IPS-18a (cell line): ENCODE data around the gene HSPA5.
"Not testable (repeated sequence)": the region's sequence is repeated elsewhere in the genome, so short reads cannot be mapped to it uniquely, and the experiment has no call there.

ENCODE experiments used
- H3K27ac ChIP-seq: one replicate; pipeline ENCODE4 v1.5.1; 2013; ENCODE audit warnings: low read length
- H3K27me3 ChIP-seq: one replicate; pipeline ENCODE4 v1.6.1; 2013; ENCODE audit warnings: mild to moderate bottlenecking, low read length; ENCODE audit not compliant: control insufficient read depth, insufficient read depth
- H3K36me3 ChIP-seq: one replicate; pipeline ENCODE4 v1.6.1; 2013; ENCODE audit warnings: low read depth, low read length; ENCODE audit not compliant: control insufficient read depth
- H3K4me1 ChIP-seq: one replicate; pipeline ENCODE4 v1.6.1; 2013; ENCODE audit warnings: low read depth, low read length; ENCODE audit not compliant: control insufficient read depth
- H3K4me3 ChIP-seq: one replicate; pipeline ENCODE4 v1.5.1; 2013; ENCODE audit warnings: low read length
- H3K9ac ChIP-seq: one replicate; pipeline ENCODE4 v1.6.1; 2013; ENCODE audit warnings: mild to moderate bottlenecking, low read length, moderate library complexity
- H3K9me3 ChIP-seq: one replicate; pipeline ENCODE4 v1.6.1; 2013; ENCODE audit warnings: low read depth, low read length; ENCODE audit not compliant: control insufficient read depth

The HSPA5 gene

DNA sequence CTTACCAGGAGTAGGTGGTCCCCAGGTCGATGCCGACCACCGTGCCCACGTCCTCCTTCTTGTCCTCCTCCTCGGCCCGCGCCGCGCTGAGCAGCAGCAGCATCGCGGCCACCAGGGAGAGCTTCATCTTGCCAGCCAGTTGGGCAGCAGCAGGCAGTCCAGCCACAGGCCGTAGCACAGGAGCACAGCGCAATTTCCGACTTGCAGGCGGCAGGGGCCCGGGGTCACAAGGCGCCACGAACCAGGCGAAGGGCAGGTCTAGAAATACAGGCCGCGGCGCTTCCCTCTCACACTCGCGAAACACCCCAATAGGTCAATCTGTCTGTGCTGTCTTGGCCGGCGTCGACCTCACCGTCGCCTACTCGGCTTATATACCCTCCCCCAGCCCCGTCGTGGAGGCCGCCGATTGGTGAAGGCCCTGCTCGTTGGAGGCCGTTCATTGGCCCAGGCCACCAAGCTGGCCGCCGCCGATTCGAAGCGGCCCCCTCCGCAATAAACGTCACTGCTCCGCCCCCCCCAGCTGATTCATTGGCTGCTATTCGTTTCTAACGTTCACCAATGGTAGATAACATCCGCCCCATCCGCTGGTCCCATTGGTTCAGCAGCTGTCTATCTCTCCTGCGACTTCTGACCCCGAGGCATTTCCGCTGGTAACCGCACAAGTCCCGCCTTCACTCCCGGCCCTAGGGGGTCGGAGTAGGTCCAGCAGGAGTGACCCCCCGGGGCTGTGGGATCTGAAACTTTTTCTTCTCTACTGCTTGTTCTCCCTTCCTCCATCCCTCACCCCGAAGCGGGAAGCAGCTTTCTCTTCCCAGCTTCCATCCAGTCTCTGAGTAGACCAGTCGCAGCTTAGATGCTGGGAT lies at the start of gene HSPA5:
Gene HSPA5 (minus strand): TSS at position 344 of the 863 bp plus-strand sequence. CDS start 217 bp downstream, at position 127.
- H3K4me1 ChIP-seq, result peaks cover 12% of the 10 kb centered on the region

DNA sequence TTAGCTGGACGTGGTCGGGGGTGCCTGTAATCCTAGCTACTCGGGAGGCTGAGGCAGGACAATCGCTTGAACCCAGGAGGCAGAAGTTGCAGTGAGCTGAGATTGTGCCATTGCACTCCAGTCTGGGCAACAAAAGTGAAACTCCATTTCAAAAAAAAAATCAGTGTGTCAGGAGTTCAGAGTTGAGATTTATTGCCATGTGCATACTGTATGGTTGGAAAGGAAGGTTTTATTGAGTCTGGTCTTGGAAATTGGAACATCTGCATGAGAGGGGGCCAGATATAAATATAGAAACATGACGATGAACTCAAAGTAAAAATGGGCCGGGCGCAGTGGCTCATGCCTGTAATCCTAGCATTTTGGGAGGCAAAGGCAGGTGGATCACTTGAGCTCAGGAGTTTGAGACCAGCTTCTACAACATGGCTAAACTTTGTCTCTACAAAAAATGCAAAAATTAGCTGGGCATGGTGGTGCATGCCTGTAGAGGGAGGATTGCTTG lies 45.8 kb upstream of the HSPA5 start:
- not testable (repeated sequence) for H3K36me3 ChIP-seq, H3K27me3 ChIP-seq

More for the DNA sequence above, at the start of gene HSPA5:
- Histone ChIP-seq H3K27me3 (no peaks in the 10 kb centered on the region), H3K4me3 (peak within 1 kb of the TSS; percentile 100), H3K9ac (peak within 1 kb of the TSS; percentile 93), H3K9me3 (no peaks in the 10 kb centered on the region), H3K27ac (peak within 1 kb of the TSS; percentile 83), H3K36me3 (peaks cover 35% of the 10 kb centered on the region)

DNA sequence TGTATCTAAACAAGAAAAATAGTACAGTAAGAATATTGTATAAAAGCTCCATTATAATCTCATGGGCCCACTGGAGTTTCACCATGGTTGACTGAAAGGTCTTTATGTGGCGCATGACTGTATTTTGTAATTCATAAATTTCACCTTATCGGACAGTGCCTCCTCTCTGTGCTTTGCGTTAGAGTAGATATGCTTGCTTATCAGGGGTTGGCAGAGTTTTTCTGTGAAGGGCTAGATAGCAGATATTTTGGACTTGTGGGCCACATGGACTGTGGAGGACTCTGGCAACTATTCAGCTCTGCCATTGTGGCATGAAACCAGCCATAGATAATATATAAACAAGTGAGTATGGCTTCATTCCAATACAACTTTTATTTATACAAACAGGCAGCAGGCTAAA lies 43.7 kb upstream of the HSPA5 start:
- no peaks in the 10 kb centered on the region for H3K9me3 ChIP-seq
- no peaks in the 10 kb centered on the region for H3K36me3 ChIP-seq
- no peak overlapping the region for H3K4me3 ChIP-seq
- no peak overlapping the region for H3K9ac ChIP-seq
- H3K27me3 ChIP-seq, result no peaks in the 10 kb centered on the region
- no peak overlapping the region for H3K27ac ChIP-seq
- no peaks in the 10 kb centered on the region for H3K4me1 ChIP-seq

More for the DNA sequence above, 45.8 kb upstream of the HSPA5 start:
- H3K4me3 ChIP-seq, H3K27ac ChIP-seq, H3K4me1 ChIP-seq, H3K9me3 ChIP-seq, H3K9ac ChIP-seq: not testable (repeated sequence)

DNA sequence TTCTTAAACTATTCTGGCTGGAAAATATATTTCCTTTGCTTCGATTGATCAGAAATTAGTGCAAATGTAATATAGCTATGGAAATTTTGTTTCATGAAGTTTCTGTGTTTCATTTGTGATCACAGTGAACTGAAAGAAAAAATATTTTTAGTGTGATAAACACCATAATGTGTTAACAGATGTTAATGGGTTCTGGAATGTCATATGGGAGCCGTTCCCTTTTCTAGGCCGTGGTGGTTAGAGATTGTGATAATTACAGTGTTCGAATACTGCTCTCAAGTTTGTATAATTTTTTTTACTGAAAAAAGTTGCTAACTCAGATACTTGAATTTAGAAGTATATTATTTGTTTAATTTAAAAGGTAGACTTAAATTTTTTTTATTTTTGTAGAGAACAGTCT lies 39.8 kb upstream of the HSPA5 start:
- H3K27ac ChIP-seq, result no peak overlapping the region
- H3K9me3 ChIP-seq, result no peaks in the 10 kb centered on the region
- no peaks in the 10 kb centered on the region for H3K36me3 ChIP-seq
- H3K4me1 ChIP-seq, result no peaks in the 10 kb centered on the region
- no peak overlapping the region for H3K4me3 ChIP-seq
- H3K27me3 ChIP-seq, result no peaks in the 10 kb centered on the region
- no peak overlapping the region for H3K9ac ChIP-seq

DNA sequence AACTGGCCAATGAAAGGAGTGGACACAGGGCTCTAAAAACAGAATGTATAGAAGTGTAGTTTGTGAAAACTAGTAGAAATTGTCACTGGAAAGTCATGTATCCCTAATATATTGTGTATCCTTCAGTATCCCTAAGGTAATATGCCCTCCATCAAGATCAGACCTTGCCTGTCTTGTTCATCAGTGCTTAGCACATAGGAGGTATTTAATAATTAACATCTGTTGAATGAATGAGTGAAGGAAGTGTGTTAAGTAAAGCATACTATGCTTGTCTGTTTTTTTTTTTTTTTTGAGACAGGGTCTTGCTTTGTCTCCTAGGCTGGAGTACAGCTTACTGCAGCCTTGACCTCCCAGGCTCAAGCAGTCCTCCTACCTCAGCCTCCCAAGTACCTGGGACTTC lies 36.3 kb upstream of the HSPA5 start:
- Histone ChIP-seq H3K4me1 (peaks cover 5% of the 10 kb centered on the region), H3K27me3 (no peaks in the 10 kb centered on the region), H3K36me3 (no peaks in the 10 kb centered on the region), H3K9ac (no peak overlapping the region), H3K27ac (no peak overlapping the region), H3K9me3 (no peaks in the 10 kb centered on the region), H3K4me3 (no peak overlapping the region)

DNA sequence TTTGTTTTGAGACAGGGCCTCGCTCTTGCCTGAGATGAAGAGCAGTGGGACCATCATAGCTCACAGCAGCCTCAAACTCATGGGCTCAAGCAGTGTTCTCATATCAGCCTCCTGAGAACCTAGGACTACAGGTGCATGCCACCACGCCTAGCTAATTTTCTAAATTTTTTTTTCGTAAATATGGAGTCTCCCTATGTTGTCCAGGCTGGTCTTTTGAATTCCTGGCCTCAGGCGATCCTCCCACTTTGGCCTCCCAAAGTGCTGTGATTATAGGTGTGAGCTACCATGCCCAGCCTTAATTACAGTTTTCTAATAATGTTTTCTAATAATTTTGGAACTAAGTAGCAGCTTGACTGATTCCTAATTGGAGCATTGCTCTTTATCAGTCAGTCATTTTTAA lies 35.6 kb upstream of the HSPA5 start:
- Histone ChIP-seq H3K36me3 (no peaks in the 10 kb centered on the region), H3K4me1 (peaks cover 7% of the 10 kb centered on the region)

DNA sequence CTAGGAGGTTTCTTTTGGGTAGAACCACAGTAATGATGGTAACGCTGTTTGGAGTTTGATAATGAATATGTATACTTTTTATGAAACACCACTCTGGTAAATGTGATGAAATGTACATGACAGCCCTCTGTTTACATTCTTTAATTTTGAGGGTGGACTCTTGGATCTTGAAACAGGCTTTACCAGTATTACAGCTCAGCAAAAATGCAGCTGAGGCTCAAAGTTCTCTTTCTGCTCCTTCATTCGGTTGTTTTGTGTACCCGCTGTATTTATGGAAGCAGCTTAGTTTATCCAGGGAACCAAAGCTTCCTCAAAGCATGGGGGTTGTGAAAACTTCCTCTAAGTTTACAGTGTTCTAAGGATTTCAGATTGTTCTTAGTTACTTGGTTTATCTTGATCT lies 31.6 kb upstream of the HSPA5 start:
- no peak overlapping the region for H3K9ac ChIP-seq
- peaks cover 9% of the 10 kb centered on the region for H3K4me1 ChIP-seq
- H3K27ac ChIP-seq, result no peak overlapping the region
- H3K9me3 ChIP-seq, result no peaks in the 10 kb centered on the region
- no peaks in the 10 kb centered on the region for H3K27me3 ChIP-seq
- no peaks in the 10 kb centered on the region for H3K36me3 ChIP-seq
- H3K4me3 ChIP-seq, result no peak overlapping the region

More for the DNA sequence above, 35.6 kb upstream of the HSPA5 start:
- Histone ChIP-seq H3K27me3 (no peaks in the 10 kb centered on the region), H3K27ac (no peak overlapping the region), H3K9ac (no peak overlapping the region), H3K9me3 (no peaks in the 10 kb centered on the region), H3K4me3 (no peak overlapping the region)

DNA sequence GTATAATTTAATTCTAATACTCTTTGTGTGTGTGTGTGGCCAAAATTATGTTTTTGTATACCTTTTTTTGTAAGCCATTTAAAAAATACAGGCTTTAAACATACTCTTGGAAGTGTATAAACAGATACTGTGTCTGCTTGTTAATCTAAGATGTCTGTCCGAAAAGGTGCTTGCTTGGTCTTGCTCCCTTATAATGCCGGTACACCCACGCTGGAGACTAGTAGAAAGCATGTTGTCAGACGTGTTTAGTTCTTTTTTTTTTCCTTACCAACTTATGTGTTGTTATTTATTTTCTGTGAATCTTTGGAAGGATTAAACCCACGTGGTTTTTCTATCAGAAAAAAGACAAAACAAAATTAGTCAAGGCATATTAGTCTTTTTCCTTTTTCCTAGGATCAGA lies 29.9 kb upstream of the HSPA5 start:
- no peak overlapping the region for H3K9ac ChIP-seq
- no peaks in the 10 kb centered on the region for H3K36me3 ChIP-seq
- H3K27me3 ChIP-seq, result no peaks in the 10 kb centered on the region
- H3K4me1 ChIP-seq, result peaks cover 9% of the 10 kb centered on the region
- H3K4me3 ChIP-seq, result no peak overlapping the region
- H3K27ac ChIP-seq, result no peak overlapping the region
- no peaks in the 10 kb centered on the region for H3K9me3 ChIP-seq

DNA sequence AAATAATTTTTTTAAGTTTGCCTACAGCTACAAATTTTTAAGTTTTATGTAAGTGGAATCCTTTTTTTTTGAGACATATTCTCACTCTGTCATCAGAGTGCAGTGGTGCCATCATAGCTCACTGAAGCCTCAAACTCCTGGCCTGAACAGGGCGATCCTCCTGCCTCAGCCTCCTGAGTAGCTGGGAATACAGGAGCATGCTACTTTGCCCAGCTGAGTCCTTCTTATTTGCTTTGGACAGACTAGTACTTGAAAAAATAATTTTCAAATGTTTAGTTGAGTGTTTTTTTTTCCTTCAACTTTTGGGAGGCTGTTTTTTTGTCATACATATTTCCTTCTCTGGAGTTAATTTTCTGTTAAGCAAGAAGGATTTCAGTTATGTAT lies 27.9 kb upstream of the HSPA5 start:
- no peaks in the 10 kb centered on the region for H3K9me3 ChIP-seq
- no peak overlapping the region for H3K9ac ChIP-seq
- H3K4me1 ChIP-seq, result peaks cover 9% of the 10 kb centered on the region
- no peak overlapping the region for H3K27ac ChIP-seq
- no peaks in the 10 kb centered on the region for H3K36me3 ChIP-seq
- no peak overlapping the region for H3K4me3 ChIP-seq
- H3K27me3 ChIP-seq, result no peaks in the 10 kb centered on the region

DNA sequence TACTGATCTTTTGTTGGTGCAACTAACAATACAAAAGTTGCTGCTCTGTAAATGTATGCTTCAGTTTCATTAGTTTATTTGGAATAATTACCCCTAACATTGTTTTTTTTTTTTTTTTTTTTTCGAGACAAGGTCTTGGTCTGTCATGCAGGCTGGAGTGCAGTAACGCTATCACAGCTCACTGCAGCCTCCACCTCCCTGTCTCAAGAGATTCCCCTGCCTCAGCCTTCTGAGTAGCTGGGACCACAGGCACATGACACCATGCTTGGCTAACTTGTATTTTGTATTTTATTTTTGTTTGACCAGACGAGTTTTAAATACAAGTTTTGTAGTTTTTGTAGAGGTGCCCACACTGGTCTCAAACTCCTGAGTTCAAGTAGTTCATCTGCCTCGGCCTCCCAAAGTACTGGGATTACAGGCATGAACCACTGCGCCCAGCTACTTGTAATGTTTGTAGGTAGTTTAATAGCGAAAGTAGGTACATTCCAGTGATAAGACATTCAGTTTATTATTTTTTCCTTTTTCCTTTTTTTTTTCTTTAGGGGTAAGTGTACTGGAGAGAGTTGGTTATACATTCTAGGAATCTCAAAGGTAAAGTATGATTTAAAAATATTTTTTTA lies 27.4 kb upstream of the HSPA5 start:
- Histone ChIP-seq H3K9ac (no peak overlapping the region), H3K27ac (no peak overlapping the region), H3K36me3 (no peaks in the 10 kb centered on the region), H3K27me3 (no peaks in the 10 kb centered on the region), H3K4me3 (no peak overlapping the region), H3K4me1 (peaks cover 9% of the 10 kb centered on the region), H3K9me3 (no peaks in the 10 kb centered on the region)

DNA sequence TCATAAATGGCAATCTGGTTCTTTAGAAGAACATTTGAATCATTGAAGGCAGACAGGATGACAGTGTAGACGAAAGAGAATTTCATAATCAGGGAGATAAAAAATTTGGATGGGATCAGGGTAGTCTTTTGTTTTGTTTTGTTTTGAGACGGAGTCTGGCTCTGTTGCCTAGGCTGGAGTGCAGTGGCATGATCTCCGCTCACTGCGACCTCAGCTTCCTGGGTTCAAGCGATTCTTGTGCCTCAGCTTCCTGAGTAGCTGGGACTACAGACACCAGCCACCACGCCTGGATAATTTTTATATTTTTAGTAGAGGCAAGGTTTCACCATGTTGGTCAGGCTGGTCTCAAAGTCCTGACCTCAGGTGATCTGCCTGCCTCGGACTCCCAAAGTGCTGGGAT lies 22.9 kb upstream of the HSPA5 start:
- H3K4me3 ChIP-seq, H3K27me3 ChIP-seq, H3K36me3 ChIP-seq, H3K27ac ChIP-seq, H3K9me3 ChIP-seq, H3K9ac ChIP-seq, H3K4me1 ChIP-seq: not testable (repeated sequence)
